Measurements from ENCODE around the gene C3AR1.
"Not testable (repeated sequence)": the region's sequence is repeated elsewhere in the genome, so short reads cannot be mapped to it uniquely, and the experiment has no call there.

DNA sequence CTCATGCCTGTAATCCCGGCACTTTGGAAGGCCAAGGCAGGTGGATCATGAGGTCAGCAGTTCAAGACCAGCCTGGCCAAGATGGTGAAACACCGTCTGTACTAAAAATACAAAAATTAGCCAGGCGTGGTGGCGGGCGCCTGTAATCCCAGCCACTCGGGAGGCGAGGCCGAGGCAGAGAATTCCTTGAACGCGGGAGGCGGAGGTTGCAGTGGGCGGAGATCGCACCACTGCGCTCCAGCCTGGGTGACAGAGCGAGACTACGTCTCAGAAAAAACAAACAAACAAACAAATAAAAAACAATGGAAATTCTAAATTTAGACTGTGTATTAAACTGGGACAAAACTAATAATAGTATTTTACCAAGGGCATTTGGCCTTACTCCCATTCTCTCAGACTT is 47.9 kb downstream of the C3AR1 start:
- TF ChIP-seq, protein P1, sequence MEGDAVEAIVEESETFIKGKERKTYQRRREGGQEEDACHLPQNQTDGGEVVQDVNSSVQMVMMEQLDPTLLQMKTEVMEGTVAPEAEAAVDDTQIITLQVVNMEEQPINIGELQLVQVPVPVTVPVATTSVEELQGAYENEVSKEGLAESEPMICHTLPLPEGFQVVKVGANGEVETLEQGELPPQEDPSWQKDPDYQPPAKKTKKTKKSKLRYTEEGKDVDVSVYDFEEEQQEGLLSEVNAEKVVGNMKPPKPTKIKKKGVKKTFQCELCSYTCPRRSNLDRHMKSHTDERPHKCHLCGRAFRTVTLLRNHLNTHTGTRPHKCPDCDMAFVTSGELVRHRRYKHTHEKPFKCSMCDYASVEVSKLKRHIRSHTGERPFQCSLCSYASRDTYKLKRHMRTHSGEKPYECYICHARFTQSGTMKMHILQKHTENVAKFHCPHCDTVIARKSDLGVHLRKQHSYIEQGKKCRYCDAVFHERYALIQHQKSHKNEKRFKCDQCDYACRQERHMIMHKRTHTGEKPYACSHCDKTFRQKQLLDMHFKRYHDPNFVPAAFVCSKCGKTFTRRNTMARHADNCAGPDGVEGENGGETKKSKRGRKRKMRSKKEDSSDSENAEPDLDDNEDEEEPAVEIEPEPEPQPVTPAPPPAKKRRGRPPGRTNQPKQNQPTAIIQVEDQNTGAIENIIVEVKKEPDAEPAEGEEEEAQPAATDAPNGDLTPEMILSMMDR (IDR thresholded peaks at IDR 0.05): not testable (repeated sequence)
- TF ChIP-seq POLR2AphosphoS5 (IDR thresholded peaks at IDR 0.05; ENCODE audit: insufficient read depth in 1 of 2, low read depth in 1 of 2): not testable (repeated sequence)

Measured in vagina (tissue), 2 donors.